AG04450 (cell line): ENCODE measurements around the gene CCL2. TPM values are rescaled to one million over a fixed set of nuclear protein-coding genes. Genes with fewer than 3 reads are reported as not detected.
A peak's percentile ranks its signal among the peaks of the same experiment; 100 is the strongest.

Experiments
- CTCF ChIA-PET: fragments of 300-600, 350-600 bp; formaldehyde crosslinking; extraction: SDS; loops from one replicate; lab custom pipeline; 2022; ENCODE audit warnings: antibody characterized with exemption, inconsistent platforms; lab: Charles Lee
- POLR2A ChIA-PET: fragments of 350-600 bp; formaldehyde crosslinking; extraction: SDS; loops from one replicate; lab custom pipeline; 2021; ENCODE audit warnings: antibody characterized with exemption, inconsistent platforms; lab: Yijun Ruan, JAX
- DNase-seq: peaks from one replicate; pipeline ENCODE4 v3.0.0-alpha.2; 2011; ENCODE audit warnings: low read depth, low spot score
- H3K27ac ChIP-seq: one replicate; pipeline ENCODE4 v1.5.1; 2012; ENCODE audit warnings: low read depth, low read length, control low read depth
- H3K27me3 ChIP-seq: one replicate; pipeline ENCODE4 v1.6.0; 2012; ENCODE audit warnings: low read length; ENCODE audit not compliant: control insufficient read depth, insufficient read depth
- H3K4me3 ChIP-seq: 2 replicates; pipeline ENCODE4 v1.5.1; 2011; ENCODE audit warnings: mild to moderate bottlenecking, low read depth, low read length, control low read depth
- H3K9me3 ChIP-seq: 2 replicates; pipeline ENCODE4 v1.5.1; 2012; ENCODE audit warnings: low read length; ENCODE audit not compliant: control insufficient read depth, insufficient read depth
- polyA plus RNA-seq: library from polyadenylated mRNA; depleted of rRNA; stranded (reverse); fragments of >200 nt; gene quantifications from 2 replicates; pipeline ENCODE4 v1.2.3, GENCODE V29; 2011
- TF ChIP-seq, protein P1 (sequence below): IDR thresholded peaks from 2 replicates; pipeline ENCODE4 v1.5.1; 2011; ENCODE audit warnings: low read depth, low read length, control low read depth, inconsistent platforms

The CCL2 gene
- polyA plus RNA-seq, 1 experiment: 119 TPM

DNA sequence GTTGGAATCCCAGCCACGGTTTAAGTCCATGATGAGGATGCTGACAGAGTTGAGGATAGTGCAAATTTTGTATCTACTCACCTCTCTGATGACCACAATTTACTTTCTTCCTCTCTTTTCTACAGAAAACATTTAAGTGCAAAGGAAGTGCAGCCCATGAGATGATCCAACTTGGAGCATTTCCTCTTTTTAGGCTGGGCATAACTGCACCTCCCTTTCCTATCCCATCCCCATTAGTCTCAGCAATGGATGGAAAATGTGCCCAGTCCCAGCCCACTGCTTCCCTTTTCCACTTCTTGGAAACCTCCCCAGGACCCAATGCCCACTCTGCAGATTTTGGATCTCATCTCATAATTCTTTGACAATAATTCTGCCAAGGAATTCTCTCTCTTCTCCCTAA lies 47.6 kb downstream of the CCL2 start:
- Histone ChIP-seq H3K4me3 (no peak overlapping the region), H3K9me3 (no peaks in the 10 kb centered on the region), H3K27ac (no peak overlapping the region), H3K27me3 (no peaks in the 10 kb centered on the region)
- ChIA-PET CTCF (interaction anchor here (4.4 to 14.2 kb wide), 2 partner anchors 58 to 102 kb away, joined by 27 to 192 read pairs; partner anchors contain the start of gene CCL1), POLR2A (interaction anchor here (1.1 kb wide), 1 partner anchor 10 kb away, joined by 3 read pairs; no protein-coding TSS in a partner anchor)
- TF ChIP-seq, protein P1, sequence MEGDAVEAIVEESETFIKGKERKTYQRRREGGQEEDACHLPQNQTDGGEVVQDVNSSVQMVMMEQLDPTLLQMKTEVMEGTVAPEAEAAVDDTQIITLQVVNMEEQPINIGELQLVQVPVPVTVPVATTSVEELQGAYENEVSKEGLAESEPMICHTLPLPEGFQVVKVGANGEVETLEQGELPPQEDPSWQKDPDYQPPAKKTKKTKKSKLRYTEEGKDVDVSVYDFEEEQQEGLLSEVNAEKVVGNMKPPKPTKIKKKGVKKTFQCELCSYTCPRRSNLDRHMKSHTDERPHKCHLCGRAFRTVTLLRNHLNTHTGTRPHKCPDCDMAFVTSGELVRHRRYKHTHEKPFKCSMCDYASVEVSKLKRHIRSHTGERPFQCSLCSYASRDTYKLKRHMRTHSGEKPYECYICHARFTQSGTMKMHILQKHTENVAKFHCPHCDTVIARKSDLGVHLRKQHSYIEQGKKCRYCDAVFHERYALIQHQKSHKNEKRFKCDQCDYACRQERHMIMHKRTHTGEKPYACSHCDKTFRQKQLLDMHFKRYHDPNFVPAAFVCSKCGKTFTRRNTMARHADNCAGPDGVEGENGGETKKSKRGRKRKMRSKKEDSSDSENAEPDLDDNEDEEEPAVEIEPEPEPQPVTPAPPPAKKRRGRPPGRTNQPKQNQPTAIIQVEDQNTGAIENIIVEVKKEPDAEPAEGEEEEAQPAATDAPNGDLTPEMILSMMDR: no peak
- DNase-seq: no peak

DNA sequence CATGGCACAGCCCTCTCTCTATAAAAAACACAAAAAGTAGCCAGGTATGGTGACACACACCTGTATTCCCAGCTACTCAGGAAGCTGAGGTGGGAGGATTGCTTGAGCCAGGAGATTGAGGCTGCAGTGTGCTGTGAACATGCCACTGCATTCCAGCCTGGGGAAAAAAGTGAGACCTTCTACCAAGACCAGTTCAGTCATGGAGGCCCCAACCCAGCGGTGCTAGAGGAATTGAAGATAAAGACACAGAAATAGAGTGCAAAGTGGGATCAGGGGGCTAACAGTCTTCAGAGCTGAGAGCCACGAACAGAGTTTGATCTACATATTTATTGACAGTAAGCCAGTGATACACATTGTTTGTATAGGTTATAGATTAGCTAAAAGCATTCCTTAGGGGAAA lies 48.5 kb downstream of the CCL2 start:
- TF ChIP-seq, protein P1: no peak
- Histone ChIP-seq H3K9me3 (no peaks in the 10 kb centered on the region), H3K27me3 (no peaks in the 10 kb centered on the region), H3K4me3 (no peak overlapping the region), H3K27ac (no peak overlapping the region)
- CTCF ChIA-PET: interaction anchor here (14.2 kb wide), 1 partner anchor 57 kb away, joined by 192 read pairs; the partner anchor contains the start of gene CCL1
- no peak for DNase-seq
- POLR2A ChIA-PET: no interaction called here

DNA sequence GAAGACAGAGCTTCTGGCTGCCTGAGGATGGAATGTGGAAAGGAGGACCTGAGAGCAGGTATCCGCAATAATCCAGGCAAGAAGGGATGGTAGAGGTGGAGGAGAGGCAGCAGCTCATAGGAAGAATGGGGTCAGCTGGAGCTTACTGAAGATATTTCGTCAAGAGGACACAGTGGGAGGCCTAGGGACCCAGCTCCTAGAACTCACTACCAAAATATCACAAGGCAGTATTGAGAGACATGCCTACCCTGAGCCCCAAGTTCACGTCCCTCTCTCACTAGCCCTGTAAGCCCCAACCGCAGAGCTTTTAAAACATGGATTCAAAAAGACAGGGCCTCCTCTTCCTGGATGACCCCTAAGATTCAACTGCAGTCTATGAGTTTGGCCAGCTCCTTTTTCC lies 50.0 kb downstream of the CCL2 start:
- CTCF ChIA-PET: interaction anchor here (0.8 to 14.2 kb wide), 5 partner anchors 30 to 108 kb away, joined by 3 to 192 read pairs (median 5); partner anchors contain the start of gene CCL1
- no peak overlapping the region for H3K27ac ChIP-seq
- H3K9me3 ChIP-seq: no peaks in the 10 kb centered on the region
- POLR2A ChIA-PET: no interaction called here
- no peak overlapping the region for H3K4me3 ChIP-seq
- no peaks in the 10 kb centered on the region for H3K27me3 ChIP-seq
- TF ChIP-seq, protein P1: no peak
- no peak for DNase-seq

DNA sequence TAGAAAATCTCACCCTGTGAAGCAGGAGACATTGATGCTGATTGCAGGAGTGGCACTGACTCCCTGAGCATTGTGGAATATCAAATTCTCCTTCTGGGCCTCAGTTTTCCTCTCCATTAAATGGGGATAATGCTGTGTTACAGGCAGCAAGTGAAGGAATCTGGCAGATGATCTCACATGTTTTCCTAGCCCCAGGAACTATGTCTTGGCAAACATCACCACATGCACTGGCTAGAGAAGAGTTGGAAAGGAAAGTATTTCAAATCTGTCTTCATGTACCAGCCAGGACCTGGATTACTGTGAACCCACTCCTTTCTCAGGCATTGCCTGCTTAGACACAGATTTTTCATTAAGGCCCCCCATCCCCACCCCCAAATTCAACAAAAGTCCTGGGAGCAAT lies 50.5 kb downstream of the CCL2 start:
- Histone ChIP-seq H3K27me3 (no peaks in the 10 kb centered on the region), H3K27ac (no peak overlapping the region), H3K4me3 (no peak overlapping the region), H3K9me3 (no peaks in the 10 kb centered on the region)
- ChIA-PET POLR2A (no interaction called here), CTCF (interaction anchor here (0.9 to 14.2 kb wide), 14 partner anchors 13 to 137 kb away, joined by 3 to 192 read pairs (median 4); partner anchors contain the start of genes CCL1, CCL2 and CCL8)
- no peak for DNase-seq
- TF ChIP-seq, protein P1: no peak

DNA sequence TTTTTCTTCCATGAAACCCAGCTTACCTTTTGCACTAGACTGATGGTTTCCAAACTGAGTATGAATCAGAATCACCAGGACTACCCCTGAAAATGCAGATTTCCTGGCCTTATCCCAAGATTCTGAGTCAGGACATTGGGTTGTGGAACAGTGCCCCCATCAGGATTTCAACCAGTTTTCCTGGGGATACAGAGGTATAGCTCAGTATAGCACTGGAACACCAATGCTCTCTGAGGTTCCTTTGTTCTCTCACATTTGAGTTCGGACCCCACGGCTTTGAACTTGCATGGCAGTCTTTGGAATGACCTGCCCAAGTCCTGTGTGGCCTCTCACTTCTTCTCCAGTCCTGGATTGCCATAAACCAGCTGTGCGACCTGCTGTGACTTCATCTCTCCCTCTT lies 51.4 kb downstream of the CCL2 start:
- no peak for DNase-seq
- no peaks in the 10 kb centered on the region for H3K27me3 ChIP-seq
- no peaks in the 10 kb centered on the region for H3K9me3 ChIP-seq
- ChIA-PET CTCF (interaction anchor here (0.9 to 14.2 kb wide), 14 partner anchors 12 to 138 kb away, joined by 3 to 192 read pairs (median 4); partner anchors contain the start of genes CCL1, CCL2 and CCL8), POLR2A (interaction anchor here (0.8 to 1.1 kb wide), 2 partner anchors 52 to 54 kb away, joined by 3 read pairs; no protein-coding TSS in a partner anchor)
- peak overlapping the region; percentile 0 for H3K27ac ChIP-seq
- TF ChIP-seq, protein P1: peak; percentile 61
- no peak overlapping the region for H3K4me3 ChIP-seq
